ENCODE data around the gene MAGEB1. TPM values are rescaled to one million over a fixed set of nuclear protein-coding genes. Genes with fewer than 3 reads are reported as not detected.

Gene MAGEB1, protein sequence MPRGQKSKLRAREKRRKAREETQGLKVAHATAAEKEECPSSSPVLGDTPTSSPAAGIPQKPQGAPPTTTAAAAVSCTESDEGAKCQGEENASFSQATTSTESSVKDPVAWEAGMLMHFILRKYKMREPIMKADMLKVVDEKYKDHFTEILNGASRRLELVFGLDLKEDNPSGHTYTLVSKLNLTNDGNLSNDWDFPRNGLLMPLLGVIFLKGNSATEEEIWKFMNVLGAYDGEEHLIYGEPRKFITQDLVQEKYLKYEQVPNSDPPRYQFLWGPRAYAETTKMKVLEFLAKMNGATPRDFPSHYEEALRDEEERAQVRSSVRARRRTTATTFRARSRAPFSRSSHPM
- total RNA-seq, result not detected

DNA sequence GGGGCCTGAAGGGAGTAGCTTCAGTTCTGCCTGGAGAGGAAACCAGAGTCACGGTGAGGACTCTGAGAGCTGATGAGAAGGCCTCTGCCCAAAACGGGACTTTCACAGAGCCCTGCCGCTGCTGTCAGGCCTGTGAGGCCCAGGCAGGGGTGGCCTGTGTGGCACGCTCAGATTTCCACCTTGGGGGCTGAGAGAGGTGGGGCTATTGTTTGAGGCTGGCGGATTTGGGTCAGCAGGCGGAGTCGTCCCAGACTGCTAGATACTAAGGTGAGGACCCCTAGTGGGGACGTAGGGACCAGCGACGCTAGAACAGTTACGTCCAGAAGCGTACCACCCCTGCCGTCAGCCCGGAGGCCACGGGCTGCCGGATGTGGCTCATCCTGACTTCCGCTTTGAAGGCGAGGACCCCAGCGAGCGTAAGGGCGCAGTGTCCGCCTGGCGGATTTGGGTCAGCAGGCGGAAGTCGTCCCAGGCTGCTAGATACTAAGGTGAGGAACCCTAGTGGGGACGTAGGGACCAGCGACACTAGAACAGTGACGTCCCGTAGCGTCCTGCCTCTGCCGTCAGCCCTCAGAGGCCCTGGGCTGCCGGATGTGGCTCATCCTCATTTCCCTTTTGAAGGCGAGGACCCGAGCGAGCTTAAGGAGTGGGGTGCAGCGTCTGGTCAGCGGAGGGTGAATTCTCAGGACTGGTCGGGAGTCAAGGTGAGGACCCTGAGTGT is at the start of gene MAGEB1:
Gene MAGEB1 (plus strand): TSS at position 378 of the 721 bp plus-strand sequence. CDS start 3,348 bp downstream, outside the sequence.
- Histone ChIP-seq H3K27me3 (no peaks in the 10 kb centered on the region), H3K9me3 (no peaks in the 10 kb centered on the region), H3K27ac (no peak within 1 kb of the TSS), H3K4me1 (no peaks in the 10 kb centered on the region), H3K36me3 (no peaks in the 10 kb centered on the region), H3K4me3 (no peak within 1 kb of the TSS)
- DNase-seq (ENCODE audit: low spot score), result no peak
- TF ChIP-seq, protein P1, sequence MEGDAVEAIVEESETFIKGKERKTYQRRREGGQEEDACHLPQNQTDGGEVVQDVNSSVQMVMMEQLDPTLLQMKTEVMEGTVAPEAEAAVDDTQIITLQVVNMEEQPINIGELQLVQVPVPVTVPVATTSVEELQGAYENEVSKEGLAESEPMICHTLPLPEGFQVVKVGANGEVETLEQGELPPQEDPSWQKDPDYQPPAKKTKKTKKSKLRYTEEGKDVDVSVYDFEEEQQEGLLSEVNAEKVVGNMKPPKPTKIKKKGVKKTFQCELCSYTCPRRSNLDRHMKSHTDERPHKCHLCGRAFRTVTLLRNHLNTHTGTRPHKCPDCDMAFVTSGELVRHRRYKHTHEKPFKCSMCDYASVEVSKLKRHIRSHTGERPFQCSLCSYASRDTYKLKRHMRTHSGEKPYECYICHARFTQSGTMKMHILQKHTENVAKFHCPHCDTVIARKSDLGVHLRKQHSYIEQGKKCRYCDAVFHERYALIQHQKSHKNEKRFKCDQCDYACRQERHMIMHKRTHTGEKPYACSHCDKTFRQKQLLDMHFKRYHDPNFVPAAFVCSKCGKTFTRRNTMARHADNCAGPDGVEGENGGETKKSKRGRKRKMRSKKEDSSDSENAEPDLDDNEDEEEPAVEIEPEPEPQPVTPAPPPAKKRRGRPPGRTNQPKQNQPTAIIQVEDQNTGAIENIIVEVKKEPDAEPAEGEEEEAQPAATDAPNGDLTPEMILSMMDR (IDR thresholded peaks at IDR 0.05), result no peak

DNA sequence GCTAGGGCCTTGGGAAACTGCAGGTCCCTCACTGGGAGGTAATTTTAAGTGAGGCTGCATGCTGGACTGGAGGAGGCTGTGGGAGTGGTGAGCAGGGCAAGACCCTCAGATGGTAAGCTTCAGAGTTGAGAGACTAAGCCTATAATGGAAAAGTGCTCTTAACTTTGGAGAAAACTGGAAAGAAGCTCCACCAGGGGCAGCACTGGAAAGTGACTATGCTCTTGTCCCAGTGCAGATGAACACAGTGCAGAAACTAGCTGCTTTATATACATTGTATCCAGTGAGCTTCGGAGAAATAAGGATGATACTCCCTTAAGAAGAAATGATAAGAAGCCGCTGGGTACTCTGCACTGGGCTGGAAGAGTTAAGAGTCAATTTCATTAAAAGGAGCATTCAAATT is 34.8 kb upstream of the MAGEB1 start:
- no peak overlapping the region for H3K27ac ChIP-seq
- no peaks in the 10 kb centered on the region for H3K4me1 ChIP-seq
- TF ChIP-seq, protein P1 (IDR thresholded peaks at IDR 0.05), result no peak
- no peak for DNase-seq (ENCODE audit: low spot score)
- H3K27me3 ChIP-seq, result no peaks in the 10 kb centered on the region
- no peaks in the 10 kb centered on the region for H3K36me3 ChIP-seq
- H3K9me3 ChIP-seq, result no peaks in the 10 kb centered on the region
- no peak overlapping the region for H3K4me3 ChIP-seq

DNA sequence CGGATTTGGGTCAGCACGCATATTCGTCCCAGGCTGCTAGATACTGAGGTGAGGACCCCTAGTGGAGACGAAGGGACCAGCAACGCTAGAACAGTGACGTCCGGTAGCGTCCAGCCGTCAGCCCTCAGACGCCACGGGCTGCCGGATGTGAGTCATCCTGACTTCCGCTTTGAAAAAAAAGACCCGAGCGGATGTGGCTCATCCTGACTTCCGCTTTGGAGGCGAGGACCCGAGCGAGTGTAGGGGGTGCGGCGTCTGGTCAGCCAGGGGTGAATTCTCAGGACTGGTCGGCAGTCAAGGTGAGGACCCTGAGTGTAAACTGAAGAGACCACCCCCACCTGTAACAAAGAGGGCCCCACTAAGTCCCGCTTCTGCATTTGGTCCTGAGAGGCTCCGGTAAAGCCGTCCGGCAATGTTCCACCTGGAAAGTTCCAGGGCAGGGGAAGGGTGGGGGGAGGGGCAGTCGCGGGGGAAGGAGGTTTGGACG is 31.5 kb upstream of the MAGEB1 start, which contains the start of gene MAGEB2:
Gene MAGEB2 (plus strand): TSS at position 207 of the 487 bp plus-strand sequence. CDS start 3,018 bp downstream, outside the sequence.
- no peaks in the 10 kb centered on the region for H3K9me3 ChIP-seq
- no peaks in the 10 kb centered on the region for H3K36me3 ChIP-seq
- H3K4me1 ChIP-seq, result no peaks in the 10 kb centered on the region
- TF ChIP-seq, protein P1 (IDR thresholded peaks at IDR 0.05), result no peak
- DNase-seq (ENCODE audit: low spot score), result no peak
- H3K27ac ChIP-seq, result no peak within 1 kb of the TSS
- no peaks in the 10 kb centered on the region for H3K27me3 ChIP-seq
- no peak within 1 kb of the TSS for H3K4me3 ChIP-seq

DNA sequence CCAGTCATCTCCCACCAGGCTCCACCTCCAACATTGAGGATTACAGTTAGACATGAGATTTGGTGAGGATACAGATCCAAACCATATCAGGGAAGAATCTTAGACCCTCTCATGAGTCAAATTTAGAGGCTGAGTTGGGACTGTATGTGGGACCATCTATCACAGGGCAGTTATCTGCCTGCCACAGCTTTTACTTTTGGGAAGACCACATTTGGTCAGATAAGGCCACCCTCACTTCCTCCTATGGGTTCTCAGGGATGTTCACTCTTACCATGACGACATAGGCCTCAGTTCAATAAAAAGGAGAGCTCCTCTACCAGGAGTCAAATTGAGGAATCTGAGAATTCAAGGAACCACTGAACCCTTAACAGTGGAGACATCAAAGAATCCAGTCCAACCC is 29.5 kb upstream of the MAGEB1 start:
- Histone ChIP-seq H3K4me3 (no peak overlapping the region), H3K4me1 (no peaks in the 10 kb centered on the region), H3K27ac (no peak overlapping the region), H3K36me3 (no peaks in the 10 kb centered on the region), H3K27me3 (no peaks in the 10 kb centered on the region), H3K9me3 (no peaks in the 10 kb centered on the region)
- TF ChIP-seq, protein P1 (IDR thresholded peaks at IDR 0.05), result no peak
- no peak for DNase-seq (ENCODE audit: low spot score)

DNA sequence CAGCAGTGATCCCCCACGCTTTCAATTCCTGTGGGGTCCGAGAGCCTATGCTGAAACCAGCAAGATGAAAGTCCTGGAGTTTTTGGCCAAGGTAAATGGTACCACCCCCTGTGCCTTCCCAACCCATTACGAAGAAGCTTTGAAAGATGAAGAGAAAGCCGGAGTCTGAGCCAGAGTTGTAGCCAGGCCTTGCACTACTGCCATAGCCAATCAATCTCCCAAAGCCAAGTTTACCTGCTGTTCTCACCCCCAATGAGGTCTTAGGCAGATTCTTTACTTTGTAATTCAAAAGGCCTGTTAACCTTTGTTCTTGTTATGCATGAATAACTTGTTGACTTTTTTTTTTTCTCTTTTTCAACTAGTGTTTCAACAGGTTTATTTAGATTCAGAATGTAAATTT is 27.6 kb upstream of the MAGEB1 start:
- no peak for DNase-seq (ENCODE audit: low spot score)
- no peaks in the 10 kb centered on the region for H3K27me3 ChIP-seq
- no peak overlapping the region for H3K27ac ChIP-seq
- TF ChIP-seq, protein P1 (IDR thresholded peaks at IDR 0.05), result no peak
- H3K9me3 ChIP-seq, result no peaks in the 10 kb centered on the region
- H3K4me3 ChIP-seq, result no peak overlapping the region
- no peaks in the 10 kb centered on the region for H3K36me3 ChIP-seq
- no peaks in the 10 kb centered on the region for H3K4me1 ChIP-seq
